22Rv1 (cell line): ENCODE data around the gene ATG4C.

Experiments used
- H3K27ac ChIP-seq: fragments of 450-650 bp; 2 replicates; pipeline ENCODE4 v1.5.1; 2017
- ZFX ChIP-seq: fragments of 450-650 bp; IDR thresholded peaks from 2 replicates; pipeline ENCODE4 v1.6.1; 2017; ENCODE audit warnings: antibody characterized with exemption, borderline replicate concordance
- TF ChIP-seq, protein P1 (sequence below): fragments of 450-650 bp; IDR thresholded peaks from 2 replicates; pipeline ENCODE4 v1.5.1; 2017; ENCODE audit warnings: mild to moderate bottlenecking

The ATG4C gene

DNA sequence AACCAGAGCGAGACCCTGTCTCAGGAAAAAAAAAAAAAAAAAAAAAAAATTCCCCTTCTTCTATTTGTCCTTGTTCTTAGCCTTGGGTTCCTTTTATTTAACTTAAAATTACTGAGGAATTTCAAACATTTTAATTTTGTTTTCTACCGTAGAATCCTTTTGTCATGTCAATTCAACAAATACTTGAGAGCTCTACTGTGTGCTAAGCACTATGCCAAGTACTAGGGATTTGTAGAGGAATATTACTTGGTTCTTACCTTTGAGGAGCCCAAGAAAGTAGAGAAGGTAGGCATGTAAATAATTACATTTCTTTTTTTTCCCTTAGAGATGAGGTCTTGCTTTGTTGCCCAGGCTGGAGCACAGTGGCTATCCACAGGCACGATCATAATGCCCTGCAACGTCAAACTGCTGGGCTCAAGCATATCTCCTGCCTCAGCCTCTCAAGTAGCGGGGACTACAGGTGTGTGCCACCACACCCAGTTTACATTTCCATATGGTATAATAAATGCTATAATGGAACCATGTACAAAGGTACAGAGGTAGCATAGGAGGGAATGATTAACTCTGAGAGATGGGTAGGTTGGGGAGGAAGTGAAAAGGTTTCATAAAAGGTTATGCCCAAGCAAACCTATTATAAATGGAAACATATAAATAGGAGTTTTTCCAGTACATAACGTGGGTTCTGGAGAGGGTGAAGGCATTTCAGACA, 104.0 kb downstream of the ATG4C start:
- TF ChIP-seq, protein P1, sequence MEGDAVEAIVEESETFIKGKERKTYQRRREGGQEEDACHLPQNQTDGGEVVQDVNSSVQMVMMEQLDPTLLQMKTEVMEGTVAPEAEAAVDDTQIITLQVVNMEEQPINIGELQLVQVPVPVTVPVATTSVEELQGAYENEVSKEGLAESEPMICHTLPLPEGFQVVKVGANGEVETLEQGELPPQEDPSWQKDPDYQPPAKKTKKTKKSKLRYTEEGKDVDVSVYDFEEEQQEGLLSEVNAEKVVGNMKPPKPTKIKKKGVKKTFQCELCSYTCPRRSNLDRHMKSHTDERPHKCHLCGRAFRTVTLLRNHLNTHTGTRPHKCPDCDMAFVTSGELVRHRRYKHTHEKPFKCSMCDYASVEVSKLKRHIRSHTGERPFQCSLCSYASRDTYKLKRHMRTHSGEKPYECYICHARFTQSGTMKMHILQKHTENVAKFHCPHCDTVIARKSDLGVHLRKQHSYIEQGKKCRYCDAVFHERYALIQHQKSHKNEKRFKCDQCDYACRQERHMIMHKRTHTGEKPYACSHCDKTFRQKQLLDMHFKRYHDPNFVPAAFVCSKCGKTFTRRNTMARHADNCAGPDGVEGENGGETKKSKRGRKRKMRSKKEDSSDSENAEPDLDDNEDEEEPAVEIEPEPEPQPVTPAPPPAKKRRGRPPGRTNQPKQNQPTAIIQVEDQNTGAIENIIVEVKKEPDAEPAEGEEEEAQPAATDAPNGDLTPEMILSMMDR: no peak
- H3K27ac ChIP-seq: no peak overlapping the region

DNA sequence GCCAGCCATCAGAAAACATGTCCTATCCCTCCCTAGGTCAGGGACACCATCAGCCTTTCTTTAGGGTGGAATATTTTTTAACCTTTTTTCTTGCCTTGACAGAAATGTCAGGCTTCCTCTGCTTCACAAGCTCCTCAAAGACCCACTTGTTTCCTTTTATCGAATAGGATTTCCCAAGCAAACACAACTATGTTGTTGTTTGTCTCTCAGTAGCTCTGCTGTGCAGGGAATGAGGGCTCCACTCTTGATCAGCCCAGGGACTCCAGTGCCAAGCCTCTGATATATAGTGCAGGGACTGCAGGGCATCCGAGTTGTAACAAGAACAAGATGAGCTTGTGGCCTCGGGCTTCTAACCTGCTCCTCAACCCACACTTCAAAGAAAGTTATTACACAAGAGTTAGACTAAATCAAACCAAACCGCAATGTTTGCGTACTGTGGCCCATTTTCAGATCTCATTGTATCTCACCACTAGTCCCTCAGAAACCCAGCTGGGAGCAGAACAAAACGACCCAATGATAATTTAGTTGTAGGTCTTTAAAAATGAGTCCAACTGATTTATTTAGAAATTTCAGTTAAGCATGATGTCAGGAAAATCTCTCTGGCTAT, 108.1 kb downstream of the ATG4C start:
- TF ChIP-seq, protein P1: no peak
- TF ChIP-seq ZFX: no peak
- no peak overlapping the region for H3K27ac ChIP-seq

DNA sequence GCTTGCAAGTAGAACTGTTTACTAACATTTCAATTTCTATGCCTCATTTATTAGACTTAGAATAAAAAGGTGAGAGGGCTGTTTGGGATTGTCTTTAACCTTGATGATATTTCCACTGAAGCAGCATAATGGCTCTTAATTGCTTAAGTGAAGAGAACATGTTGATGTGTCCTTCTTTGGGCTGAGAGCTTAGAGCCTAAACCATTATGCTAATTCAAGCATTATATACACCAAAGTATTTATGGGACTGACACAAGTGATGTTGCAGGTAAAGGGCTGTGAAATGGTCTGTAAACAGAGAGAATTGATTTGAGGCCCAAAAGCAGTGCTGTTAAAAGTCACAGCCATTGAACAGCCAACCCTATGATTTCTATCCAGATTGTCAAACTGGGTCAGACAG, 113.9 kb downstream of the ATG4C start:
- no peak for TF ChIP-seq ZFX
- TF ChIP-seq, protein P1: no peak
- no peak overlapping the region for H3K27ac ChIP-seq

DNA sequence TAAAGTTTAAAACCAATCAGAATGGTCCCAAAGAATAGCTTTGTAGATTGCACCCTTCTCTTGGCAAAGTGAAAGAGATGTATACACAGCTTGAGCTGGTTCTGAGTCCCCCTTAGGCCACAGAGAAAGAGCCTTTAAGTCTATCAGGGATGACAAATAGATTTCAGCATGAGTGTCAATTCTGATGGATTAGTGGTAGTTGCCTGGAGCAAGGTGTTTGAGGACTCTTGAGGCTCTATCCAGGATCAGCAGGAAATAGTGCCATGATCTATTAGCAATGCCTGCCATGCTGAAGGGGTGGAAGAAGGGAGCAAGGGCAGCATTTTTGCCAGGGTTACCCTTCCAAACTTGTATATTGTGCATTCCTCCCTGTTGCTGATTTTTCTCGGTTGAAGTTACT, 116.6 kb downstream of the ATG4C start:
- TF ChIP-seq, protein P1: no peak
- no peak for TF ChIP-seq ZFX
- no peak overlapping the region for H3K27ac ChIP-seq

DNA sequence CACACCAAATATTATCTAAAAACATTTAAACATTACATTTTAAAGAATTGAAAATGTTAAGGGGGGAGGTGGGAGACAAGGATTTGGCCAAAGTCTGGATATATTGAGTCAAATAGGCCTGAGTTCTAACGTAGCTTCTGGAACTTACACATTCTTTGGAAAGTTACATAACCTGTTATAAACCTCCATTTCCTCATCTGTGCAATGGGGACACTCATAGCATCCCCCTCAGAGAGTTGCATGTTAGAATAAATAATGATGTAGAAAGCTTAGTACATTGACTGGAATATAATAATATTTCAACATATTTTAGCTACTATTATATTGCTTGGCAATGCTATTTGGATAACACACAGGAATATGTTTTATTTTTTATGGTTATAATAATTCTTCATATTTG, 117.7 kb downstream of the ATG4C start:
- TF ChIP-seq, protein P1: no peak
- TF ChIP-seq ZFX: no peak
- H3K27ac ChIP-seq: no peak overlapping the region

DNA sequence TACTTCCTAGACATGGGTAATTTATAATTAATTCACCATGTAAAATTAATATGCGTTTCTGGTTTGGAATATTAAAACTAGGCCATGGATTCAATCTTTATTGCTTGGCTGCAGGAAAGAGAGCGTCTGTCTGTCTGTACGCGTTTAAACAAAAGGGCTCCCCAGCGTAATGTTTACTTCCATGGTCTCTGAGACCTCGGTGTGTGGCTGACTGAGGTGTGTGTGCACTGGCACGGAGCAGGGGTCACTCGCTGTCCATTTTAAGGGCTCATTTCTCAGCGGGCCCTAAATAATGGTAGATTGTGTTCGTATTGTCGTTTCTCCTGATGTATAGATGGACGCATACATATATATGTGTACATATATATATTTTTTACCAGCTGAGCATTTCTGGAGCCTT, 119.6 kb downstream of the ATG4C start:
- no peak overlapping the region for H3K27ac ChIP-seq
- TF ChIP-seq ZFX: no peak
- TF ChIP-seq, protein P1: no peak

DNA sequence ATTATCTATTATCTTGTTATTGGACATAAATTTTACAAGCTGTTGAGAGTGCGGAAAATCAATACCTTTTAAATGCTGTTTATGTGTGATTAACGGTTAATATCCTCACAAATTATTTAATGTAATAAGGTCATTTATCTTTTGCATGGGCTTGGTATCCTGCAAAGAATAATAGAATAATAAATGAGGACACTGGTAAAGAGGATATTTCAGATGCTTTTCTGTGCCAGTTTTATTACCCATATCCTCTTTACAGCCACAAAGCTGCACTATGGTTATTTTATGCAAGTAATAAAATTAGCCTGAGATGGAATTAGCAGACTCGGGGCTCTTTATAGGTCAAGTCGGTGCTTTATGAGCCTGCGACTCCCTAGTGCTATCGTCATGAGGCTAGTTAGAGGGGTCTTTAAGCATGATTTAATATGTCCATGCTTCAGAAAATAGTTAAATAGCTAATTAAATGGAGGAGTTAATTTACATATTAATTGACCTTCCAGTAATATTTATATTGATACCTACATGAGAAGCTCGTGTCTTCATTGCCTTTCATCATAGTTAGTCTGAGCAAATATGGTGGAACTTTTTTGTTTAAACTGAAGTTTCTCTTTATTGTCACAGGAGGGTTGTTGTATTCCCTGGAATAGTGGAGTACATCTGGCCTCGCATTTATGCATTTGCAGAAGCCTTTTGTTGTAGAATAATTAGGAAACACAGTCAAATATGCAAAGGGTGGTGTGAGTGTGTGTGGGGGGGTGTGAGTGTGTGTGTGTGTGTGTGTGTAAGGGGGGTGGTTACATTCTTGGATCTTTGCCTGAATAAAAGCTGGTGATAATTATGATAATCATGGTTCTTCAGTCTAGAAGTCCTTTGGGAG, 120.3 kb downstream of the ATG4C start:
- no peak overlapping the region for H3K27ac ChIP-seq
- no peak for TF ChIP-seq ZFX
- TF ChIP-seq, protein P1: no peak
